NB4 (cell line): ENCODE measurements around the gene INF2.

ENCODE experiments used
- MAX ChIP-seq: IDR thresholded peaks from 2 replicates; pipeline ENCODE4 v1.6.1; 2011; ENCODE audit warnings: low read depth, low read length
- MYC ChIP-seq: IDR thresholded peaks from 2 replicates; pipeline ENCODE4 v1.6.1; 2011; ENCODE audit warnings: low read depth, low read length
- POLR2A ChIP-seq: IDR thresholded peaks from 2 replicates; pipeline ENCODE4 v1.6.1; 2011; ENCODE audit warnings: mild to moderate bottlenecking; ENCODE audit not compliant: insufficient read length; ENCODE audit errors: extremely low read depth
- TF ChIP-seq, protein P1 (sequence below): IDR thresholded peaks from one replicate; pipeline ENCODE4 v1.5.1; 2012; ENCODE audit warnings: low read depth, low read length

DNA sequence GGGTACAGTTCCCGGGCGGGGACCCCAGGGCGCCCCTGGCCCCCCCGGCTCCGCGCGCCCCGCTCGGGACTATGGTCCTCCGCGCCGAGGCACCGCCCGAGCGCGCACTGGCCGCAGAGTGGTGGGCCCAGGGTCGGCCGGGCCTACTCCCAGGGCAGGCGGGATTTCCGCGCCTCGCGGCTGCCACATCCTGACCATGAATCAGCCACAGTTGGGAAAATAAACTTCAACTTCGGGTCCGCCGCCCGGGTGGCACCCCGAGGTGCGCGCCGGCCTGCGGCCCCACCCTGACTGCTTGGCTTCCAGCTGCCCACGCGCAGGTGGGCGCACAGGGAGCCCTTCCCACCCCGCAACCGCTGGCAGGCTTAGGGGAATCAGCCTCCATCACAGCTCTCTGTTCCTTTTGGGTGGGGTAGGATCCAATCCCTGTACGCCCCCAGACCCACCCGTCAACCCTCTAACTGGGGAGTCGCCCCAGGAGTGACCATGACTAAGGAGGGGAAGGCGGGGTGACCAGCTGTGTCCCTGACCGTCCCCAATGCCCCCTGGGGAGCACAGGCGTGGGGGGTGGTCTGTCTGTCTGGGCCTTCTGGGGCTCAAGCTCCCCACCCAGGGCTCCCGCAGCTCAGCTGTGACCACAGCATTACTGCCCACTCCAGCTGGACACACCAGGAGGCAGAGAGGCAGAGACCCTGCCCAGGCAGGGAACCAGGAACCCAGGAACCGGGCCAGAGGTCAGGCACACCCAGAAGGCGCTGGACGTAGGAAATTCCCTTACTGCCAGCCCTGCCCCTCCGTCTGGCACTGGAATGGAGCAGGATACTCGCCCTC is 678 bp downstream of the INF2 start:
- TF ChIP-seq, protein P1, sequence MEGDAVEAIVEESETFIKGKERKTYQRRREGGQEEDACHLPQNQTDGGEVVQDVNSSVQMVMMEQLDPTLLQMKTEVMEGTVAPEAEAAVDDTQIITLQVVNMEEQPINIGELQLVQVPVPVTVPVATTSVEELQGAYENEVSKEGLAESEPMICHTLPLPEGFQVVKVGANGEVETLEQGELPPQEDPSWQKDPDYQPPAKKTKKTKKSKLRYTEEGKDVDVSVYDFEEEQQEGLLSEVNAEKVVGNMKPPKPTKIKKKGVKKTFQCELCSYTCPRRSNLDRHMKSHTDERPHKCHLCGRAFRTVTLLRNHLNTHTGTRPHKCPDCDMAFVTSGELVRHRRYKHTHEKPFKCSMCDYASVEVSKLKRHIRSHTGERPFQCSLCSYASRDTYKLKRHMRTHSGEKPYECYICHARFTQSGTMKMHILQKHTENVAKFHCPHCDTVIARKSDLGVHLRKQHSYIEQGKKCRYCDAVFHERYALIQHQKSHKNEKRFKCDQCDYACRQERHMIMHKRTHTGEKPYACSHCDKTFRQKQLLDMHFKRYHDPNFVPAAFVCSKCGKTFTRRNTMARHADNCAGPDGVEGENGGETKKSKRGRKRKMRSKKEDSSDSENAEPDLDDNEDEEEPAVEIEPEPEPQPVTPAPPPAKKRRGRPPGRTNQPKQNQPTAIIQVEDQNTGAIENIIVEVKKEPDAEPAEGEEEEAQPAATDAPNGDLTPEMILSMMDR = no peak
- no peak for TF ChIP-seq POLR2A
- no peak for TF ChIP-seq MAX
- TF ChIP-seq MYC = no peak; the same call in 1 of the 2 replicates
